DMS 273 treated with DMSO at 0.1 percent for 48 hours (cell line): ENCODE data around the gene DNAH17.
A peak's percentile ranks its signal among the peaks of the same experiment; 100 is the strongest.
"Not testable (repeated sequence)": the region's sequence is repeated elsewhere in the genome, so short reads cannot be mapped to it uniquely, and the experiment has no call there.

Experiments used
- DNase-seq: peaks from one replicate; lab custom pipeline; 2025; lab: John Stamatoyannopoulos, UW

Gene DNAH17

DNA sequence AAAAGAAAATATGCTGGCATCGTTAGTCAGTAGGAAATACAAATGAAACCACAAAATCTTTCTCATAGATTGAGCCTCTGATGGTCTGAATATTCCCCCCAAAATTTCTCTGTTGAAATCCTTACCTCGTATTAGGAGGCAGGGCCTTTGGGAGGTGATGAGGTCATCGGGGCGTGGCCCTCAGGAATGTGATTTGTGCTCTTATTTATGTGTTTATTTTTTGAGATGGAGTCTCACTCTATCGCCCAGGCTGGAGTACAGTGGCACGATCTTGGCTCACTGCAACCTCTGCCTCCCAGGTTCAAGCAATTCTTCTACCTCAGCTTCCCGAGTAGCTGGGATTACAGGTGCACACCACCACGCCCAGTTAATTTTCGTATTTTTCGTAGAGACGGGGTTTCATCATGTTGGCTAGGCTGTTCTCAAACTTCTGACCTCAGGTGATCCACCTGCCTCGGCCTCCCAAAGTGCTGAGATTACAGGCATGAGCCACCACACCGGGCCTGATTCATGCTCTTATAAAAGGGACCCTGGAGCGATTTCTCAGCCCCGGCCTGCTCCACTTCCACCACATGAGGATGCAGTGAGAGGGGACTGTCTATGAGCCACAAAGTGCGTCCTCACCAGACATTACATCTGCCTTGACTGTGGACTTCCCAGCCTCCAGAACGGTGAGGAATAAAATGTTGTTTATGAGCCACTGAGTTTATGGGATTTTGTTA is 53.1 kb downstream of the DNAH17 start:
- DNase-seq = no peak

DNA sequence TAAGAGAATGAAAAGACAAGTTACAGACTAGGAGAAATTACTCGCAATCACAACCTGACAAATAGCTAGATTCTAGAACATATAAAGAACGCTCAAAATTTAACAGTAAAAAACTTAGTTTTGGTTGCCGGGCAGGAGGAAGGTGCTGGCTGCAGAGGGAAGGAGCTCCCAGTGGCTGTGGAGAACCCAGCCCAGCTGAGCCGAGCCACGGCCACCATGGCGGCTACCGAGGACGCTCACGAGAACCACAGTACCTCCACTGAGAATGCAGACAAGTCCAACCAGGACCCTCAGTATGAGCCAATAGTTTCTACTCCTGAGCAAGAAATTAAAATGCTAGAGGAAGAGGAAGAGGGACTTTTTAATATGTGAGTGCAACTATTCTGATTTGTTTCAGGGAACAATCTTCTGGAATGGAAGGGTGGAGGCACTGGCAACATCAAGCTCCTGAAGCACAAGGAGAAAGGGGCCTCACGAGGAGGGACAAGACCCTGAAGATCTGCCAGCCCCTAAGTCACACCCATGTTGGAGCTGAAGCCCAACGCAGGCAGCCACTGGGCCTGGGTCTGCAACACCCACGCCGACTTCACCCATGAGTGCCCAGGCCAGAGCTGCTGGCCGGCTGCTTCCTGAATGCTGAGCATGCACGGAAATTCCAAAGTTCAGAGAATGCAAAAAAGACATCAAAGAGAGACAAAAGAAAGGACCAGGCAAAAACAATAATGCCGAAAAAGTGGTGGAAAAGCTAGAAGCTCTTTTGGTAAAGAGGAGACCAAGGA is 55.0 kb downstream of the DNAH17 start:
- no peak for DNase-seq

DNA sequence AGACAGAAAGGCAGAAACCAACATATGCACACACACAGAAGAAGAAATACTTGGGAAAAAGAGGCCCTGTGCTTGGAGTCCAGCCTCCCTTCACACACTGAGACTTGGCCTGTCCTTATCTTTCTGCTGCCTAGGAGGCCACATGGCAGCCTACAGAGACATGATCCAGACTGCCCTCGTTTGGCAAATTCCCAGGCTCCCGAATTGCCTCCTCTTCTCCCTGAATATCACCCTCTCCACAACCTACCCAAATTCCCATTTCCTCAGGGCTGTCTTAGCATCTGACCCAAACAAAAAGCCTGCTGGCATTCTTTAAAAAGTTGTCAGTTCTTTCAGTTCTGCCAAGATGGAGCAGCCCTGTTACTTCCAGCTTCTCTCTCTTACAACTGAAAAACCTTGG is 59.8 kb downstream of the DNAH17 start:
- no peak for DNase-seq

DNA sequence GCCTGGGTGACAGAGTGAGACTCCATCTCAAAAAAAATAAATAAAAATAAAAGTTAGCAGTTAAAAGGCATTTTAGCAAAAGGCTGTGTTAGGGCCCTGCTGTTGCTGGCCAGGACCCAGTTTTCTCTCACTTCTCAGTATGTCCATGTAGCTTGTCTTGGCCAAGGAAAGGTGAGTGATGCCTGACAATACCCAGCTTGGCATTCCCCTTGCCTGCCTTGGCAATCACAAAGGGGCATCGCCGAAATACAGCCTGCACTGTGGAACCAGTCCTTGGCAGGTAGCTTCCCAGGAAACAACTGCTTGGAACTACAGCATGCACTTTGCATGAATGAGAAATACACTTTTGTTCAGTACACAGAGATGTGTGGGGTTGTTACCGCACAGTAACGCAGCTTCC is 61.7 kb downstream of the DNAH17 start:
- DNase-seq = no peak

DNA sequence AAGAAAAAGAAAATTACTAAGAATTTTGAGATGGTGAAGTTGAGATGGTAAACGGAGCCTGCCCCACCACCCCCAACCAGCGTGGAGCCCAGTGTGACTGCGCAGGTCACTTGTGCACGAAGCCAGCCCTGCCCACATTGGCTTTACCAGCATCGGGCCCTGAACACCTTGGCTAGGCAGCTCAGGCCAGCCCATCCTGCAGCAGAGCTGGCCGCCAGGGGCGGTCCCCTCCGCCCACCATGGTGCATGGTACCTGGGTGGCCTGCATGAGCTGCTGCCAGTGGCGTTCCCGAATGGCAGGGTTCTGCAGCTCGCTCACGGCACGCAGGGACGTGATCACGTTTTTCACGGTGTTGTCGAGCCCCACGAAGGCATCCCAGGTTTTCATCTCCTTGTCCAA is 62.7 kb downstream of the DNAH17 start:
- DNase-seq = no peak

DNA sequence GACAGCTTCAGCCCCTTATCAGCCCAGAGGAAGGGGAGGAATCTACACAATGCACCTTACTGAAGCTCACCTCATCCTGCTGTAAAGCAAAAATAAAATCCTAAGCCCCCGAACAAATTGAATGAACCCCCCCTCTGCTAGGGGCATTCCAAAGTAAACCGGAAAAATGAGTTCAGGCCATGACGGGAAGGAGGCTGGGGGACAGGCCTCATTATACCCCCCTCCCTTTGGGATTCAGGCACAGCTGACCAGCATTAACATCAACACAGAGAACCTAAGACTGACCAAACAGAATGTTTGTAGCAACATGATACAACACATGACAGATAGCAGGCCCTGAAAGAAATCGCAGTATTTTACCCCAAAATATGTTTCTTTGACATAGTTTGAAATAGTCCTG is 64.2 kb downstream of the DNAH17 start:
- no peak for DNase-seq

DNA sequence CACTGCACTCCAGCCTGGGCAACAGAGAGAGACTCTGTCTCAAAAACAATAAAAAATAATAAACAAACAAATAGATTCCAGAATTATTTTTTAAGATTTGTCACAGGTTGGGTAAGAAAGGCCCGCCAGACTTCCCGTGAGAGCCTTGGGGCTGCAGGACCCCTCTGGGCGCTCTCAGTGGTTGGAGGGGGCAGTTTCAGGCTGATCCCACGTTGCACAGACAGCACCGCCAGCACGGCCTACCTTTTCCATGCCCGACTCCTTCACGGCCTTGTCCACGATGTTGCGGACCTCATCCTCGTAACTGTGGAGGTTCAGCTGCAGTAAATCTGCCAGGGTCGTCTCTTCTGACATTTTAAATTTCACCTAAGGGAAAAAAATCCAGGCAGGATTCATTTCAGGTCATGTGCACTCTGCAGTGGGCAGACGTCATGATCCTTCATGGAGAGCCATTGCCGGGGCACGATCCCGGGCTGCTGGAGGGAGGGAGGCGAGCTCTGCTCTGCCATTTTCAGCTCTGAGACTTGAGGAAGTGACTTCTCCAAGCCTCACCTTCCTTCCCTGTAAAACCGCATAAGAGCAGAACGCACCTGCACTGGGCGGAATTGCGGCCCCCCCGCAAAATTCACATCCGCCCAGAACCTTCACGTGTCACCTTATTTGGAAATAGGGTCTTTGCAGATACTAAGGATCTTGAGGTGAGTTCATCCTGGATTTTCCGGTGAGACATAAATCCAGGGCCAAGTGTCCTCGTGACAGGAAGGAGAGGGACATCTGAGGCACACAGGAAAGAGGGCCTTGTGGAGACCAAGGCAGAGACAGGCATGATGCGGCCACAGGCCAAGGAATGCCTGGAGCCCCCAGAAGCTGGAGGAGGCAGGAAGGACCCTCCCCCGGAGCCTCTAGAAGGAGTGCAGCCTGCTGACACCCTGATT is 66.8 kb downstream of the DNAH17 start:
- DNase-seq = no peak

DNA sequence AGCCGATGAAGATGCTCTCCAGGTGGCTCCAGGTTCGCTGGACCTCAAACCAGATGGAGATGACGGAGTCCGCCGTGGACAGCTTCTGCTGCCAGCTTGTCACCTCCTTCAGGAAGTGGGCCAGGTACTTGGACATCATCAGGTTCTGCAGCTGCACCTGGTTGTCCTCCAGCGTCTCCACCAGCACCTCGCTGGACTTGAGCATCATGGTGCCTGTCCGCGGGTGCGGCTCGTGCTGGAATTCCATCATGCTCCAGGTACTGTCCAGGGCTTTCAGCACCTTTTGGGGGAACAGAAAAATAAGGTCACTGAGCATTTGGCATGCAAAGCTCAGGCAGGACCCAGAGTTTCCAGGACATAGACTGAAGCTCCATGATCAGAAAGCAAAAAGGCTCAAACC is 69.7 kb downstream of the DNAH17 start:
- DNase-seq = no peak

DNA sequence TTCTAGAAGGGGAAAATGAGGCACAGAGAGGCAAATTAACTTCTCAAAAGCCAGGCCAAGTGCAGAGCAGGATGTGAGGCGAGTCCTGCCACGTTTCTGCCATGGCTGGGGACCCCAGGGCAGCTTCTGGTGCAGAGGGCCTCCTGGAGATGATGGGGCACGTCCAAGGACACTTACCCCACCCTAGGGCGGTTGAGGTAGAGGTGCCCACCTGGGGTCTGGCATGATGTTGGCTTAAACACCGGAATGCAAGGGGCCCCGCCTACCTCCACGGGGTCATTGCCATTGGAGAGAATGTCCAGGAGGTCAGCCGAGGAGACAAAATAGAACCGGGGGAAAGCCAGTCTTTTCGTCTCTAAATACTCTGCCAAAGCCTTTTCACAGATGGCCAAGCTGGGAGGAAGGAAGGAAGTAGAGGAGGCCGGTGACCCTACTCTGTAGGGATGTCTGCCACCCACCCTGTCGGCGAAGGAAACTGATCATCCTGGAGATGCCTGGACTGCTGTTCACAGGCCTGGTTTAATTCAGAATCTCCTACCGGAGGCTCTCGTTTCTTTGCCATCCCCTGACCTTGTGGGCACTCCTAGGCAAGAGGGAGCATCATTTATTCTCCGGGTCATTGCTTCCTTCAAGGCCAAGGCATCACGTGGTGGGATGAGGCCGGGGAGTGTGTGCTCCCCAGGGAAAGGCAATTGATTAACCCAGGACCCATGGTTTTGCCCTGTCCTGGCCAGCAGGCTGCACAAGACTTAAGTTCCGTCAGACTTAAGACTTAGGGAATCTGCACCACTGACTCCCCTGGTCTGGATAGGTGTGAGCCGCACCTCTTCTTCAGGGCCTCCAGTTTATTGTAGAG is 70.5 kb downstream of the DNAH17 start:
- no peak for DNase-seq

DNA sequence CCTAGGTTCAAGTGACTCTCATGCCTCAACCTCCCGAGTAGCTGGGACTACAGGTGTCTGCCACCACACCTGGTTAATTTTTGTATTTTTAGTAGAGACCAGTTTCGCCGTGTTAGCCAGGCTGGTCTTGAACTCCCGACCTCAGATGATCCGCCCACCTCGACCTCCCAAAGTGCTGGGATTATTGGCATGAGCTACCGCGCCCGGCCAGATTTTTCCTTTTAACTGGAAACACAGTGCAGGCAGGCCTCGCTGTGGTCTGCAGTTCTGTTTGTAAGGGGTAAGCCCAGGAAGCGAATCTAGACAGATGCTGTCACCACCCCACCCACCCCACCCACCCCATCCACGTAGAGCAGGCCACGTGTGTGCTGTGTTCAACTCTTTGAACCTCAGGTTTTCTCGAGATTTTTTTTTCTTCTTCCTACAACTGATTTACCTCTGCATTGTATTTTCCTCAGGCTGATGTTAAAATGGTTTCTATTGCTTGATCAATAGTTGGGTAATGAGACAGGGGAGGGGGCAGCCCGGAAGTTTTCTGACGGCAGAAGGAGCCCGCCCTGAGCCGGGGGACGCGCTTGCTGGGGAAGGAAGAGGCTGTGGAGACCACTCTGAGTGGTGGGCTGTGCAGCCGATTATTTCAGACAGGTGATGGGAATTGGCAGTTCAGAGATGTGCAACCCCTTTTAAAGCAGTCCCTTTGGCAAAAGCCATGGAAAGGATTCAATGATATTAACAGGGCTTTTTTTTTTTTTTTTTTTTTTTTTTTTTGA is 72.9 kb downstream of the DNAH17 start:
- no peak for DNase-seq

DNA sequence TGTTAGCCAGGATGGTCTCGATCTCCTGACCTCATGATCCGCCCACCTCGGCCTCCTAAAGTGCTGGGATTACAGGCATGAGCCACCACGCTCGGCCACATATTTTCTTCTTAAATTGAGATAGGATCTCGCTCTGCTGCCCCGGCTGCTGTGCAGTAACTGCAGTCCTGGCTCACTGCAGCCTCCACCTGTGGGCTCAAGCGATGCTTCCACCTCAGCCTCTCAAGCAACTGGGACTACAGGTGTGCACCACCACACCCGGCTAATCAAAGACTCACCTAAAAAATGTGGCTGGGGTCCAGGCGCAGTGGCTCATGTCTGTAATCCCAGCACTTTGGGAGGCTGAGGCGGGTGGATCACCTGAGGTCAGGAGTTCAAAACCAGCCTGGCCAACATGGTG is 73.8 kb downstream of the DNAH17 start:
- not testable (repeated sequence) for DNase-seq

DNA sequence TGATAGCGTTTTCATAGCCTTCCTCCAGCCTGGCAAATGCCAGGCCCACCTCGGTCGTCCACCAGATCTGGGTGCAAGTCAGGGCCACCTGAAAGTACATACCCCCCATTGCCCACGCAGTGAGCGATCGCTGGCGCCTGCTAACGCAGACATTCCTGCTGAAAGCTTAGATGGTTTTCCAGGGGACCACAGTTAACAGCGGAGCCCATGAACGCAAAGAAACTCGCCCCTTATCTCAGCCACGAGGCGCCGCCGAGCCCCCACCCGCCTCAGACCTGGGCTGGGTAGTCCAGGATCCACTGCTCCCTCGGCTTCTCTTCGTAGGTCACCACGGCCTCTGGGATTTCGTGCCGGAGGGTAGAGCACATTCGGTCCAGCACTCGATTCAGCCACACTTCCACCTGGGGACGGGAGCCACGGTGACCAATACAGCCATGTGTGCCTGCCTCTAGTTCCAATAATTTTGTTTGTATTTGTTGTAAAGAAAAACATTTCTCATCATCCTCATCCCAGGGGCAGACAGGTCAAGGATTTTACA is 74.5 kb downstream of the DNAH17 start:
- DNase-seq = no peak

DNA sequence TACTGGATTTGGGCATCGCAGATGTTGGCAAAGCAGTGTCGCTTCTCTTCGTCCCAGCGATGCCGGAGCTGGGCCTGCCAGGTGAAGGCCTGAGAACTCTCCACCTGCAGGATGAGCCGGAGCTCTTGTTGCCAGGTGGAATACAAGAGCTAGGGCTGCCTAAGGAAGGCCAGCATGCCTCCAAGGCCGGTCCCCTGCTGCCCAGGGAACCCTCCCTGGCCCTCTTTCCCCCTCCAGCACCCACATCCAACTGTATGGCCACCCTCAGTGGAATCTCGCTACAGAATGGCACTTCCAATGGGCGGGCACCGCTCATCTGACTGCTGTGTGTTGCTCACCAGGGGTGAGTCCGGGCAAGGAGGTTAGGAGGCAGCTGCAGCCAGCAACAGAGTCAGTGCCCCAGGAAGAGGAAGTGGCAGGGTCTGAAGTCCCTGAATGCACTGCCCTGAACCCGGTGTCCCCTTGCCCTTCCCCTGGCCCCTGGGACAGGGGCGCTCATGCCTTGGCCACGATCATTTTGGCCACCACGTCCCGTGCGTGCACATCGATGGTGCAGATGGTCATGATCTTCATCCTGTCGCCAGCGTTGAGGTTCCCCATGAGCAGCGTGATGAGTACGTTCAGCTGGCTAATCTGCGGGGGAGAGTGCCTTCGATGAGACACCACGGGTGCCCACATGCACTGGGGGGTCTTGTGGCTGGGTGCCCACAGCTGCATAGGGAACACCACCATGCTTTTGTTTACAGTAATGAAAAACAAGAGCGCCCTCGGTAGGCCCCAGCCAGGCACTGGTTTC is 75.8 kb downstream of the DNAH17 start:
- no peak for DNase-seq

DNA sequence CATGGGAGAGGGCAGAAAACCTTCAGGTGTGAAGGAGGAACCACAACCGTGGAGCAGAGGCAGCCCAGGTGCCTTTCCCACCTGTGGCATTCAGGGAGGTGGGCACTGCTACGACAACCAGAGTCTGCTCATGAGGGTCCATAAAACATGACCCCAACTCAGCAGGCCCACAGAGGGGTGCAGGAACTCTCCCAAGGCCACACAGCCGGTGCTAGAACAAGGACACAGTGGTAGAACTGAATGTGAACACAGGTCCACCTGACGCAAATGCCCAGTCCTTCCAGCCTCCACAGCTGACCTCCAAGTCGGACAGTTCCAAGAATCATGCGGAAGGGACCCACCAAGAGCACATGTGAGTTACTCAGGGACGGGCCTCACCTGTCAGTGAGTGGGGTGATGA is 76.4 kb downstream of the DNAH17 start:
- no peak for DNase-seq

DNA sequence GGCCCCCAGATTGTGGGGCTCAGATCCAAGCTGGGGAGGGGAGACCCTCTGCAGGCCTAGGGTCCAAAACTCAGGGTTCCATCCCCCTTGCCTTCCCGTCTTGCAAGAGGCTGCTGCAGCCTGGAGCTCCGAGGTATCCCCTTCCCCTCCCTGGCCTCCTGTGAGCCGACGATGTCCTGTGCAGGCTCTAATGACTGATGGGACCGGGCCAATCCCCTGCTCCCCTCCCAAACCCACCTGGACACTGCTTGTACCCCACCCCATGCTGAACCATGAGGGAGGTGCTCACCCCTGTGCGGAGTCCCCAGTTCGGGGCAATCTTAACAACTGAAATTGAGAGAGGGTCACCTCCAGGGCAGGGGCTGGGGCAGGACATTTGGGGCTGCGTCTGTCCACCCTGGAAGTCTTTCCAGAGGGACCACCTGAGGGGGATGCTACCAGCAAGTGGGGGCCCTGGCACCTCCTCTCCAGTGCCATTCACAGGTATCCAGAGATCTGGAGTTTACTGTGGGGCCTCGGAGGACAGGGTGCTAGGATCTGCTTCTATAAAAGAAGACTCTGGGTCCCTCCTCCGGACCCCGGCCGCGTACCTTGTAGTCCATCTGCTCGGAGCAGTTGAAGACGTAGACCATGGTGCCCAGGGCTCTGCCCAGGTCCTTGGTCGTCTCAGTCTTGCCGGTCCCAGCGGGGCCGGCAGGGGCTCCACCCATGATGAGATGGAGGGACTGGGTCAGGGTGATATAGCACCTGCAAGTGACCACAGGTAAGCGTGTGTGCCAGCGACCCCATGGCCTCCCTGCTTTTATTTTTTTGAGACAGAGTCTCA is 77.3 kb downstream of the DNAH17 start:
- no peak for DNase-seq

DNA sequence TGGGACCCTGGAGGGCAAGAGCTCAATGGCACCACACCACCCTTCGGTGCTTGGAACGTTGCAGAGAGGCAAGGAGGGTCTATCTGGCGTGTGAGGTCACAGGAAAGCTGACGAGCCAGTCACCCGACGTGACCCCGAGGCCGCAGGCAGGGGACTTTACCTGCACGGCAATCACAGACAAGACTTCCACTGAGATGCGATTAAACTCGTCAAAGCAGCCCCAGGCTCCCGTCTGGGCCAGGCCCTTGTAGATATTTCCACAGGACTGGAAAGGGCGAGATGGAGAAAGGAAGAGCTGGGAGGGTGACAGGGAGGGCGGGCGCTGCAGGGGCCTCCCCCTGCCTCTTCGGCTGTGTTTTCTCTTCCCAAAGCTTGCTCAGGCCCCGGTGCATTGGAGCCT is 78.3 kb downstream of the DNAH17 start:
- DNase-seq = no peak

DNA sequence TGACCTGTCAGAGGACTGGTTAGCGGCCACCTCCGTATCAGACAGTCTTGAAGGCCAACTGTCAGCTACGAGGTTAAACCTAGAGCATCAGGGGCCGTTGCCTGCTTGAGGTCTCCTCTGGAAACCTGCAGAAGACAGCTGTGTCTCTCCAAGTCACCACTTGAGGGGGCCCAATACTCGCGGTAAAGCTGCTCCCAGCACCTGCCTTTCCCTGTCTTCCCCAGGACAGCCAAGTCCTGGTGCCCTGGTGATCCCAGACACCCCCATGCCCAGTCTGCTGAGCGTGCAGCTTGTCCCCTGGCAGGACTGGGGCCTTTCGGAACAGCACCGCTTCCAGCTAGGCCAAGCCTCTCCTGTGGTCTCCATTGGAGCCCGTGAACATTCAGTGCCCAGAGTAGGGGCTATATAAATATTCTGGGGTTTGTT is 80.1 kb downstream of the DNAH17 start:
- peak; percentile 57 for DNase-seq

DNA sequence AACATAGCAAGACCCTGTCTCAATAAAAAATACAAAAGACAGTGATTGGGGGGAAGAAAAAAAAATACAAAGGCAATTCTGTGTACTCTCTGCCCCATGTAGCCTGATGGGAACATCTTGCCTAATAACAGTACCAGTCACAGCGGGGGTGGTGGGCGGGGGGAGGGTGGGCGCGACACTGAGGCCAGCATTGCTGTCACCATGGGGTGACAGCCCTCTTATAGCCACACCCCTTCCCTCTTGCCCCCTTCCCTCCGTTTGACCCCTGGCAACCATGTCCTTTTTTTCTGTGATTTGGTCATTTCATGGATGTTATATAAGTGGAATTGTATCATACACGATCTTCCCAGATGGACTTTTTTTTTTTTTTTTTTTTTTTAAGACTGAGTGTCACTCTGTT is 80.9 kb downstream of the DNAH17 start:
- no peak for DNase-seq

DNA sequence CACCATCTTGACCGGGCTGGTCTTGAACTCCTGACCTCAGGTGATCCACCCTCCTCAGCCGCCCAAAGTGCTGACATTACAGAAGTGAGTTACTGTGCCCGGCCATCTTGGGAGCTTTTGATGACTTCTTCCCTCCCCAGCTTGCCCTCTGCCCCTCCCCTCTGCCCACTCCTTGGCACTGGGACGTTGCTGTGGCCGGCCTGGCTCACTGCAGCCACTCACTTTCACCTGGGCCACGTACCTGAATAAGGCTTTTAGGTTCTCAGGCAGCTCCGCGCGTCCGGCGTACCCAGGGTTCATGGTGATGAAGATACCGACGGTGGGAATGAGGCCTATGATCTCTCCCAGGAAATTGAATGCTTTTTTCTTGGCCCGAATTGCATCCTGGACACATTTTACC is 81.6 kb downstream of the DNAH17 start:
- no peak for DNase-seq
